HL-60 (cell line): ENCODE results near the gene TMPRSS11F.

Source experiments
- CTCF ChIP-seq: IDR thresholded peaks from one replicate; pipeline ENCODE4 v1.5.1; 2011; ENCODE audit warnings: low read length, control low read depth, inconsistent platforms; ENCODE audit not compliant: insufficient read depth
- POLR2AphosphoS5 ChIP-seq: IDR thresholded peaks from 2 replicates; pipeline ENCODE4 v1.6.1; 2012; ENCODE audit warnings: low read depth
- REST ChIP-seq: IDR thresholded peaks from 2 replicates; pipeline ENCODE4 v1.6.1; 2012; ENCODE audit warnings: low read depth; ENCODE audit not compliant: insufficient replicate concordance
- SPI1 ChIP-seq: IDR thresholded peaks from 2 replicates; pipeline ENCODE4 v1.6.1; 2012; ENCODE audit warnings: low read depth, mild to moderate bottlenecking, borderline replicate concordance

- TF ChIP-seq CTCF (no peak), POLR2AphosphoS5 (no peak), REST (no peak), SPI1 (no peak)
Observed at GRCh38 chr4:68129793-68130192, at the start of gene TMPRSS11F.
